AG04450 (cell line): ENCODE measurements around the gene KANSL1. TPM values are rescaled to one million over a fixed set of nuclear protein-coding genes. Genes with fewer than 3 reads are reported as not detected.
A peak's percentile ranks its signal among the peaks of the same experiment; 100 is the strongest.

Experiments
- CTCF ChIA-PET: fragments of 300-600, 350-600 bp; formaldehyde crosslinking; extraction: SDS; loops from one replicate; lab custom pipeline; 2022; ENCODE audit warnings: antibody characterized with exemption, inconsistent platforms; lab: Charles Lee
- POLR2A ChIA-PET: fragments of 350-600 bp; formaldehyde crosslinking; extraction: SDS; loops from one replicate; lab custom pipeline; 2021; ENCODE audit warnings: antibody characterized with exemption, inconsistent platforms; lab: Yijun Ruan, JAX
- DNase-seq: peaks from one replicate; pipeline ENCODE4 v3.0.0-alpha.2; 2011; ENCODE audit warnings: low read depth, low spot score
- H3K27ac ChIP-seq: one replicate; pipeline ENCODE4 v1.5.1; 2012; ENCODE audit warnings: low read depth, low read length, control low read depth
- H3K27me3 ChIP-seq: one replicate; pipeline ENCODE4 v1.6.0; 2012; ENCODE audit warnings: low read length; ENCODE audit not compliant: control insufficient read depth, insufficient read depth
- H3K4me3 ChIP-seq: 2 replicates; pipeline ENCODE4 v1.5.1; 2011; ENCODE audit warnings: mild to moderate bottlenecking, low read depth, low read length, control low read depth
- H3K9me3 ChIP-seq: 2 replicates; pipeline ENCODE4 v1.5.1; 2012; ENCODE audit warnings: low read length; ENCODE audit not compliant: control insufficient read depth, insufficient read depth
- CTCF ChIP-seq: IDR thresholded peaks from 2 replicates; pipeline ENCODE4 v1.5.1; 2011; ENCODE audit warnings: low read depth, low read length, control low read depth, inconsistent platforms
- polyA plus RNA-seq: library from polyadenylated mRNA; depleted of rRNA; stranded (reverse); fragments of >200 nt; gene quantifications from 2 replicates; pipeline ENCODE4 v1.2.3, GENCODE V29; 2011

KANSL1 gene
- polyA plus RNA-seq, 1 experiment, result 15.6 TPM

DNA sequence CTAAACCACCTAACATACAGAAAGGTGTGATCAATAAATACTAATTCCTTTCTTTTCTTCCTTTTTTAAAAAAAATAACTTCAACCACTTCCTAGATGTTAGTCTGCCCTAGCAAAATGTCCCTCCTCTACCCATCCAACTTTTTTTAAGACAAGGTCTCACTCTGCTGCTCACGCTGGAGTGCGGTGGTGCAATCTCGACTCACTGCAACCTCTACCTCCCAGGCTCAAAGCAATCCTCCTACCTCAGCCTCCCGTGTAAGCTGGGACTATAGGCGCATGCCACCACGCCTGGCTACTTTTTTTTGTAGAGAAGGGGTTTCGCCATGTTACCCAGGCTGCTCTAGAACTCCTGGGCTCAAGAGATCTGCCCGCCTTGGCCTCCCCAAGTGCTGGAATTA is 33.1 kb downstream of the KANSL1 start:
- Histone ChIP-seq H3K27ac (no peak overlapping the region), H3K27me3 (no peaks in the 10 kb centered on the region), H3K4me3 (no peak overlapping the region), H3K9me3 (peaks cover 3% of the 10 kb centered on the region; the same call in 1 of the 2 replicates)
- no peak for TF ChIP-seq CTCF
- CTCF ChIA-PET, result interaction anchor here (0.5 to 3.1 kb wide), 2 partner anchors 17 to 33 kb away, joined by 4 to 16 read pairs; partner anchors contain the start of gene KANSL1
- no peak for DNase-seq
- POLR2A ChIA-PET, result no interaction called here

- Histone ChIP-seq H3K27ac (no peak overlapping the region), H3K9me3 (peaks cover 3% of the 10 kb centered on the region; the same call in 1 of the 2 replicates), H3K27me3 (no peaks in the 10 kb centered on the region), H3K4me3 (no peak overlapping the region)
- TF ChIP-seq CTCF, result no peak
- ChIA-PET POLR2A (no interaction called here), CTCF (interaction anchor here (0.5 to 3.1 kb wide), 2 partner anchors 16 to 33 kb away, joined by 4 to 16 read pairs; partner anchors contain the start of gene KANSL1)
- peak; percentile 54 for DNase-seq
Observed at GRCh38 chr17:46159686-46160085, 33.5 kb downstream of the KANSL1 start.

DNA sequence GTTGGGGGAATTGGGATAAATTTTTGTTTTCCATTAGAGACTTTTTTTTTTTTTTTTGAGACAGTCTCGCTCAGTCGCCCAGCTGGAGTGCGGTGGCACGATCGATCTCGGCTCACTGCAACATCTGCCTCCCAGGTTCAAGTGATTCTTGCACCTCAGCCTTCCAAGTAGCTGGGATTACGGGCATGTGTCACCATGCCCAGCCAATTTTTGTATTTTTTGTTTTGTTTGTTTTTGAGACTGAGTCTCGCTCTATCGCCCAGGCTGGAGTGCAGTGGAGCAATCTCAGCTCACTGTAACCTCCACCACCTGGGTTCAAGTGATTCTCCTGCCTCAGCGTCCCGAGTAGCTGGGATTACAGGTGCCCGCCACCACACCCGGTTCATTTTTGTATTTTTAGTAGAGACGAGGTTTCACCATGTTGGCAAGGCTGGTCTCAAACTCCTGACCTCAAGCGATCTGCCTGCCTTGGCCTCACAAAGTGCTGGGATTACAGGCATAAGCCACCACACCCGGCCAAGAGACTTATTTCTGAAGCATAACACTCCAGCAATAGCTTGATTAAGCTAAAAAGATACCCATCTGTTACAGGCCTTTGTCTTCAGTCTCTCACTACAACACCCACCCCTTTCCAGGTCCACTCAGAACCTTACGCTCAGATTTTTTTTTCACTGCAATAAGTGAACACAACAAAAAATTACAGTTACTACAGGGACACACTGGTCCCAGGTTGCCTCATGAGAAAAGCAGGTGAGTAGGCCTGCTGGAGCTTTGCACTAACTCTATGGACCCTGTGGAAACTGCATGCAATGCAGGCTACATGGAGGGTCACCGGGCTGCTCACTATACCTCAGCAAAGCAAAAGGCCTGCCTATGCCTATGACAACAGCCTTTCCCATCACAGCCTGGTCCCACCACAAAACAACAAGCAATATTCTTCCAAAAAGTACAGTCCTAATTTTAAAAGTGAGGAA is 34.6 kb downstream of the KANSL1 start:
- H3K4me3 ChIP-seq, result no peak overlapping the region
- no peaks in the 10 kb centered on the region for H3K27me3 ChIP-seq
- no peak for TF ChIP-seq CTCF
- CTCF ChIA-PET, result interaction anchor here (3.1 kb wide), 1 partner anchor 35 kb away, joined by 16 read pairs; the partner anchor contains the start of gene KANSL1
- no peak for DNase-seq
- H3K27ac ChIP-seq, result no peak overlapping the region
- POLR2A ChIA-PET, result no interaction called here
- H3K9me3 ChIP-seq, result peaks cover 3% of the 10 kb centered on the region; the same call in 1 of the 2 replicates

- Histone ChIP-seq H3K27ac (no peak overlapping the region), H3K4me3 (no peak overlapping the region), H3K27me3 (no peaks in the 10 kb centered on the region), H3K9me3 (peaks cover 3% of the 10 kb centered on the region; the same call in 1 of the 2 replicates)
- no peak for TF ChIP-seq CTCF
- ChIA-PET POLR2A (no interaction called here), CTCF (interaction anchor here (0.7 to 1.8 kb wide), 3 partner anchors 13 to 36 kb away, joined by 3 to 6 read pairs (median 4); partner anchors contain the start of gene KANSL1)
- DNase-seq, result no peak
Observed at GRCh38 chr17:46157443-46158062, 35.7 kb downstream of the KANSL1 start.
